GM18526 (cell line): ENCODE data around the gene UBASH3B.

Experiments
- POLR2A ChIP-seq: IDR thresholded peaks from 3 replicates; pipeline ENCODE4 v1.6.1; 2011; ENCODE audit not compliant: insufficient read length; ENCODE audit errors: extremely low read depth

The UBASH3B gene

GRCh38 chr11:122709039-122709760 is 53.7 kb downstream of the UBASH3B start:
- TF ChIP-seq POLR2A, result no peak

GRCh38 chr11:122711362-122711761 is 55.8 kb downstream of the UBASH3B start:
- no peak for TF ChIP-seq POLR2A

GRCh38 chr11:122711831-122712381 is 56.4 kb downstream of the UBASH3B start:
- TF ChIP-seq POLR2A, result no peak

- TF ChIP-seq POLR2A, result no peak
These were observed 58.5 kb downstream of the UBASH3B start for GRCh38 chr11:122714004-122714403.

GRCh38 chr11:122714484-122714883 is 59.0 kb downstream of the UBASH3B start:
- no peak for TF ChIP-seq POLR2A

- TF ChIP-seq POLR2A, result no peak
These were observed 60.3 kb downstream of the UBASH3B start for GRCh38 chr11:122715548-122716440.

- no peak for TF ChIP-seq POLR2A
These were observed 61.8 kb downstream of the UBASH3B start for GRCh38 chr11:122717264-122717867.

GRCh38 chr11:122720107-122720881 is 64.8 kb downstream of the UBASH3B start:
- no peak for TF ChIP-seq POLR2A

- TF ChIP-seq POLR2A, result no peak
These were observed 65.9 kb downstream of the UBASH3B start for GRCh38 chr11:122721201-122721963.

- no peak for TF ChIP-seq POLR2A
These were observed 66.4 kb downstream of the UBASH3B start for GRCh38 chr11:122721964-122722266.

- TF ChIP-seq POLR2A, result no peak
These were observed 67.6 kb downstream of the UBASH3B start for GRCh38 chr11:122723106-122723505.

- TF ChIP-seq POLR2A, result no peak
These were observed 68.1 kb downstream of the UBASH3B start for GRCh38 chr11:122723576-122723975.

- no peak for TF ChIP-seq POLR2A
These were observed 69.0 kb downstream of the UBASH3B start for GRCh38 chr11:122724520-122724919.

- no peak for TF ChIP-seq POLR2A
These were observed 70.5 kb downstream of the UBASH3B start for GRCh38 chr11:122726028-122726427.
